GM23338 (cell line): Measurements from ENCODE around the gene BOK. TPM values are rescaled to one million over a fixed set of nuclear protein-coding genes. Genes with fewer than 3 reads are reported as not detected.

Experiments used
- ATAC-seq: fragments of 200-7000 bp; cut with Tn5 transposase; 3 replicates; pipeline ENCODE4 v1.9.1; 2020
- DNase-seq: peaks from one replicate; pipeline ENCODE4 v3.0.0-alpha.2; 2015; ENCODE audit warnings: low spot score
- H2AFZ ChIP-seq: fragments of 200-600 bp; sonication (generic); 2 replicates; pipeline ENCODE4 v1.8.0; 2016; ENCODE audit warnings: antibody characterized with exemption, mild to moderate bottlenecking, moderate library complexity
- H3F3A ChIP-seq: fragments of 200-600 bp; sonication (generic); replicated peaks from 2 replicates; pipeline ENCODE4 v1.8.0; 2017; ENCODE audit warnings: antibody characterized with exemption, mixed run types, low read depth
- H3K27ac ChIP-seq: fragments of 200-600 bp; sonication (generic); 2 replicates; pipeline ENCODE4 v1.6.1; 2016; ENCODE audit warnings: low read depth
- H3K27me3 ChIP-seq: fragments of 200-600 bp; sonication (generic); 2 replicates; pipeline ENCODE4 v1.8.0; 2016; ENCODE audit warnings: mild to moderate bottlenecking, mixed run types, moderate library complexity; ENCODE audit not compliant: insufficient read depth
- H3K36me3 ChIP-seq: fragments of 200-600 bp; sonication (generic); 2 replicates; pipeline ENCODE4 v1.8.0; 2016; ENCODE audit warnings: mild to moderate bottlenecking; ENCODE audit not compliant: insufficient read depth
- H3K4me1 ChIP-seq: fragments of 200-600 bp; sonication (generic); 2 replicates; pipeline ENCODE4 v1.8.0; 2016; ENCODE audit warnings: mild to moderate bottlenecking, moderate library complexity; ENCODE audit not compliant: insufficient read depth
- H3K4me2 ChIP-seq: fragments of 200-600 bp; sonication (generic); 2 replicates; pipeline ENCODE4 v1.7.1; 2017; ENCODE audit warnings: mixed run types
- H3K4me3 ChIP-seq: fragments of 200-600 bp; sonication (generic); 2 replicates; pipeline ENCODE4 v1.6.1; 2016; ENCODE audit warnings: mixed run types
- H3K79me2 ChIP-seq: fragments of 200-600 bp; sonication (generic); replicated peaks from 2 replicates; pipeline ENCODE4 v1.8.0; 2017; ENCODE audit warnings: mild to moderate bottlenecking; ENCODE audit not compliant: insufficient read depth
- H3K9me2 ChIP-seq: fragments of 200-600 bp; sonication (generic); 2 replicates; pipeline ENCODE4 v1.8.0; 2017; ENCODE audit not compliant: insufficient read depth
- H4K20me1 ChIP-seq: fragments of 200-600 bp; sonication (generic); replicated peaks from 2 replicates; pipeline ENCODE4 v1.8.0; 2017; ENCODE audit warnings: mild to moderate bottlenecking; ENCODE audit not compliant: insufficient read depth
- H3K27ac Mint-ChIP-seq: 2 replicates; pipeline ENCODE4 v1.8.0; 2020; ENCODE audit warnings: inconsistent platforms, mild to moderate bottlenecking, moderate library complexity, mixed read lengths
- H3K27me3 Mint-ChIP-seq: 3 replicates; pipeline ENCODE4 v1.8.0; 2022; ENCODE audit warnings: low read depth, mild to moderate bottlenecking, moderate library complexity, mixed read lengths, inconsistent platforms; ENCODE audit not compliant: insufficient read depth, poor library complexity
- H3K36me3 Mint-ChIP-seq: 3 replicates; pipeline ENCODE4 v1.8.0; 2021; ENCODE audit warnings: low read depth, mild to moderate bottlenecking, inconsistent platforms, moderate library complexity, mixed read lengths
- H3K4me1 Mint-ChIP-seq: 3 replicates; pipeline ENCODE4 v1.8.0; 2020; ENCODE audit warnings: mild to moderate bottlenecking, inconsistent platforms, mixed read lengths
- H3K4me3 Mint-ChIP-seq: 3 replicates; pipeline ENCODE4 v1.8.0; 2021; ENCODE audit warnings: moderate library complexity, mild to moderate bottlenecking, inconsistent platforms, mixed read lengths
- H3K9me3 Mint-ChIP-seq: 3 replicates; pipeline ENCODE4 v1.8.0; 2020; ENCODE audit warnings: moderate library complexity, mild to moderate bottlenecking, inconsistent platforms, mixed read lengths
- CREB1 ChIP-seq: fragments of 250-450 bp; sonication (Bioruptor Pico); IDR thresholded peaks from 2 replicates; pipeline ENCODE4 v1.5.0; 2020; ENCODE audit warnings: low read depth, mild to moderate bottlenecking, moderate library complexity
- CTCF ChIP-seq, 2 experiments: fragments of 200-600 bp in 1 of 2; sonication (generic) in 1 of 2; conservative IDR thresholded peaks; 2 replicates each; pipeline versions ENCODE4 v1.5.1 to v1.6.1; 2016 to 2017; ENCODE audit warnings: antibody characterized with exemption in 2 of 2, low read depth in 2 of 2, mild to moderate bottlenecking in 2 of 2, moderate library complexity in 1 of 2
- ETS1 ChIP-seq: IDR thresholded peaks from 2 replicates; pipeline ENCODE4 v1.6.1; 2016; ENCODE audit warnings: antibody characterized with exemption
- EZH2phosphoT487 ChIP-seq: fragments of 200-600 bp; sonication (generic); IDR thresholded peaks from one replicate; pipeline ENCODE4 v1.8.1; 2018; ENCODE audit warnings: antibody characterized with exemption; ENCODE audit not compliant: unreplicated experiment
- JUNB ChIP-seq: IDR thresholded peaks from one replicate; pipeline ENCODE4 v1.6.1; 2016; ENCODE audit warnings: antibody characterized with exemption; ENCODE audit not compliant: unreplicated experiment
- NANOG ChIP-seq: IDR thresholded peaks from 2 replicates; pipeline ENCODE4 v1.6.1; 2016; ENCODE audit warnings: antibody characterized with exemption, borderline replicate concordance
- ZNF331 ChIP-seq: fragments of 250-450 bp; sonication (Bioruptor Pico); IDR thresholded peaks from 2 replicates; pipeline ENCODE4 v1.5.0; 2020; ENCODE audit warnings: low read depth, mild to moderate bottlenecking, moderate library complexity
- polyA plus RNA-seq: library from polyadenylated mRNA; unstranded; fragments of >200 nt; fragmentation: Nextera tagmentation; extraction: Ambion mirVana; gene quantifications from 2 replicates; pipeline ENCODE4 v1.2.1, GENCODE V29; 2016
- total RNA-seq: library from RNA; depleted of rRNA; stranded (reverse); fragments of >200 nt; shearing (Covaris generic); gene quantifications from 2 replicates; pipeline ENCODE4 v1.2.3, GENCODE V29; 2014

The BOK gene
- total and polyA plus RNA-seq, 2 experiments from 2014 or later = 13.5 to 36.7 TPM

GRCh38 chr2:241607162-241607885 lies 48.8 kb downstream of the BOK start (continued):
- TF ChIP-seq NANOG (no peak), JUNB (no peak), EZH2phosphoT487 (no peak), CREB1 (CRISPR knock-in tag) (no peak), CTCF (conservative IDR thresholded peaks at IDR 0.05; ENCODE audit: low read depth in 2 of 2) (no peak), ETS1 (no peak)

GRCh38 chr2:241608881-241609280 lies 50.3 kb downstream of the BOK start:
- Histone ChIP-seq H3K4me2 (no peak overlapping the region), H2AFZ (no peak overlapping the region), H3K4me3 (no peak overlapping the region), H4K20me1 (peaks cover 2% of the 10 kb centered on the region; the same call in 1 of the 2 replicates), H3F3A (0 out of 2 replicates have a peak, but pooled peaks cover 5% of the 10 kb centered on the region), H3K79me2 (peaks cover 31% of the 10 kb centered on the region), H3K4me1 (no peaks in the 10 kb centered on the region), H3K27me3 (no peaks in the 10 kb centered on the region), H3K9me2 (no peaks in the 10 kb centered on the region), H3K36me3 (no peaks in the 10 kb centered on the region; the same call in 1 of the 2 replicates), H3K27ac (no peak overlapping the region)
- DNase-seq = no peak
- Mint-ChIP-seq H3K27me3 (peaks cover 8% of the 10 kb centered on the region), H3K4me1 (peaks cover 13% of the 10 kb centered on the region), H3K9me3 (no peaks in the 10 kb centered on the region), H3K27ac (no peak overlapping the region; the same call in 1 of the 2 replicates), H3K36me3 (peaks cover 10% of the 10 kb centered on the region; the same call in 1 of the 3 replicates), H3K4me3 (peak overlapping the region; percentile 68)
- ATAC-seq = no peak
- no peak for TF ChIP-seq JUNB
- TF ChIP-seq ZNF331 = no peak
- TF ChIP-seq CTCF (conservative IDR thresholded peaks at IDR 0.05; ENCODE audit: low read depth in 2 of 2) = no peak
